Liver (tissue), 9 donors: ENCODE data around the gene ZNF440. TPM values are rescaled to one million over a fixed set of nuclear protein-coding genes. Genes with fewer than 3 reads are reported as not detected.
"Not testable (repeated sequence)": the region's sequence is repeated elsewhere in the genome, so short reads cannot be mapped to it uniquely, and the experiment has no call there.

Experiments
- DNase-seq: peaks from one replicate; pipeline ENCODE4 v3.0.0-alpha.2; 2017; ENCODE audit warnings: low spot score
- H3K27ac ChIP-seq, 2 donors: one replicate each; pipeline ENCODE4 v1.7.0; 2013; ENCODE audit warnings: inconsistent platforms in 2 of 2, low read length in 2 of 2, control low read depth in 1 of 2, low read depth in 1 of 2, mild to moderate bottlenecking in 1 of 2
- H3K27me3 ChIP-seq, 4 donors: one replicate each; pipeline versions ENCODE4 v1.6.1 to v1.7.0; 2013; ENCODE audit warnings: low read length in 3 of 4, inconsistent platforms in 1 of 4, mild to moderate bottlenecking in 1 of 4, moderate library complexity in 1 of 4; ENCODE audit not compliant: control insufficient read depth in 4 of 4, insufficient read depth in 4 of 4
- H3K36me3 ChIP-seq, 4 donors: one replicate each; pipeline versions ENCODE4 v1.6.1 to v1.7.0; 2013; ENCODE audit warnings: low read length in 3 of 4, mild to moderate bottlenecking in 3 of 4, low read depth in 1 of 4, moderate library complexity in 1 of 4; ENCODE audit not compliant: control insufficient read depth in 4 of 4, insufficient read depth in 3 of 4
- H3K4me1 ChIP-seq, 4 donors: one replicate each; pipeline versions ENCODE4 v1.6.1 to v1.7.0; 2013; ENCODE audit warnings: low read length in 3 of 4, mild to moderate bottlenecking in 3 of 4, moderate library complexity in 1 of 4; ENCODE audit not compliant: control insufficient read depth in 4 of 4, insufficient read depth in 4 of 4
- H3K4me3 ChIP-seq, 3 donors: one replicate each; pipeline versions ENCODE4 v1.6.1 to v1.7.0; 2013; ENCODE audit warnings: low read length in 3 of 3, control low read depth in 1 of 3, low read depth in 1 of 3, mild to moderate bottlenecking in 1 of 3
- H3K9ac ChIP-seq, 2 donors: one replicate each; pipeline ENCODE4 v1.7.0; 2013; ENCODE audit warnings: low read length in 2 of 2, mild to moderate bottlenecking in 2 of 2, moderate library complexity in 2 of 2, control low read depth in 1 of 2, low read depth in 1 of 2
- H3K9me3 ChIP-seq, 4 donors: one replicate each; pipeline versions ENCODE4 v1.6.1 to v1.7.0; 2013; ENCODE audit warnings: low read length in 3 of 4; ENCODE audit not compliant: control insufficient read depth in 4 of 4
- FOXA2 ChIP-seq: IDR thresholded peaks from 2 replicates; pipeline ENCODE4 v1.6.1; 2016; ENCODE audit warnings: antibody characterized with exemption
- GABPA ChIP-seq, 2 donors: IDR thresholded peaks in 1 of 2; conservative IDR thresholded peaks in 1 of 2; 2 replicates each; pipeline ENCODE4 v1.6.1; 2016; ENCODE audit warnings: antibody characterized with exemption in 2 of 2, mild to moderate bottlenecking in 1 of 2, moderate library complexity in 1 of 2
- HNF4G ChIP-seq: IDR thresholded peaks from 2 replicates; pipeline ENCODE4 v1.6.1; 2016; ENCODE audit warnings: antibody characterized with exemption
- JUND ChIP-seq, 2 donors: IDR thresholded peaks; 2 replicates each; pipeline ENCODE4 v1.6.1; 2016; ENCODE audit warnings: antibody characterized with exemption in 2 of 2
- NR2F2 ChIP-seq: IDR thresholded peaks from 2 replicates; pipeline ENCODE4 v1.6.1; 2016; ENCODE audit warnings: antibody characterized with exemption
- RAD21 ChIP-seq, 2 donors: IDR thresholded peaks; 2 replicates each; pipeline ENCODE4 v1.6.1; 2016; ENCODE audit warnings: antibody characterized with exemption in 2 of 2, mild to moderate bottlenecking in 2 of 2
- SP1 ChIP-seq: IDR thresholded peaks from 2 replicates; pipeline ENCODE4 v1.6.1; 2018; ENCODE audit warnings: antibody characterized with exemption, mild to moderate bottlenecking
- YY1 ChIP-seq: IDR thresholded peaks from 2 replicates; pipeline ENCODE4 v1.6.1; 2016; ENCODE audit warnings: antibody characterized with exemption, mild to moderate bottlenecking
- WGBS: extraction: QIAGEN DNeasy Blood & Tissue Kit; methylation state at CpG from one replicate; pipeline ENCODE4 v1.1.7; 2013; 5-methylcytosine and 5-hydroxymethylcytosine counted together
- polyA plus RNA-seq, 2 donors: library from polyadenylated mRNA; stranded (reverse) in 1 of 2; unstranded in 1 of 2; fragments of 200-250 nt in 1 of 2; fragments of >200 nt in 1 of 2; fragmentation: Nextera tagmentation in 1 of 2; extraction: Ambion mirVana in 1 of 2; gene quantifications; one replicate each; pipeline versions ENCODE4 v1.2.1 to v1.2.3, GENCODE V29; 2013 to 2015
- total RNA-seq, 2 donors: library from RNA; depleted of rRNA; stranded (reverse); fragments of >200 nt; gene quantifications; one replicate each; pipeline ENCODE4 v1.2.3, GENCODE V29; 2014
- TF ChIP-seq, protein P1 (sequence below): IDR thresholded peaks from 2 replicates; pipeline ENCODE4 v1.6.1; 2016; ENCODE audit warnings: antibody characterized with exemption
- TF ChIP-seq, protein P2 (sequence below): IDR thresholded peaks from 2 replicates; pipeline ENCODE4 v1.6.1; 2016; ENCODE audit warnings: antibody characterized with exemption, mild to moderate bottlenecking
- TF ChIP-seq, protein P3 (sequence below): IDR thresholded peaks from 2 replicates; pipeline ENCODE4 v1.6.1; 2016; ENCODE audit warnings: antibody characterized with exemption
- TF ChIP-seq, protein P4 (sequence below): fragments of 150-350 bp; IDR thresholded peaks from 2 replicates; pipeline ENCODE4 v1.5.1; 2017; ENCODE audit warnings: improper control_type of control experiment, low read depth, low read length; ENCODE audit not compliant: missing input control
- donor health status: healthy.
- donor health status: healthy.
- donor health status: healthy.
- donor health status: healthy.
- donor health status: healthy.

The ZNF440 gene
- total and polyA plus RNA-seq, 4 donors: 1.3 to 8.5 (median 4.3) TPM

DNA sequence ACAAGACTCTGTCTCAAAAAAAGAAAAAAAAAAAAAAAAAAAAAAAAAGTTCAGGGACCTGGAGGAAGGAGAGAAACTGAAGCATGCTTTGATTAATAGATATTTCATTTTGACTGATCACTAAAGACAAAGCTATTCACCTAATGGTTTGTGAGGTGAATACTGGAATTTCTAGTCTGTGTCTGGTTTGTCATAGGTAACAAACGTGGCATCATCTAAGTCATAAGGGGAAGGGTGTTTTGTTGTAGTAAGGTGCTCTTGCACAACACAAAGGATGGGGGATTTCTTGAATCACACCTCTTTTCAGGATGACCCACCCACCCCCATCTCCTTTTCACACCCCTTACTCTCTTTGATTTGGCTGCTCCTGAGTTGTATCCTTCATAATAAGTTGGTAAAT lies 59.7 kb downstream of the ZNF440 start:
- Histone ChIP-seq H3K9me3 (peaks cover 4 to 23% (median 11%) of the 10 kb centered on the region in 4 donors), H3K27ac (no peak overlapping the region), H3K27me3 (no peaks in the 10 kb centered on the region), H3K4me3 (no peak overlapping the region), H3K4me1 (no peaks in the 10 kb centered on the region), H3K9ac (no peak overlapping the region), H3K36me3 (peaks cover 0 to 1% (median 0%) of the 10 kb centered on the region in 4 donors)
- DNase-seq: no peak
- WGBS: 78% methylated on average over 1 of the region's 1 CpG
- TF ChIP-seq, protein P1, sequence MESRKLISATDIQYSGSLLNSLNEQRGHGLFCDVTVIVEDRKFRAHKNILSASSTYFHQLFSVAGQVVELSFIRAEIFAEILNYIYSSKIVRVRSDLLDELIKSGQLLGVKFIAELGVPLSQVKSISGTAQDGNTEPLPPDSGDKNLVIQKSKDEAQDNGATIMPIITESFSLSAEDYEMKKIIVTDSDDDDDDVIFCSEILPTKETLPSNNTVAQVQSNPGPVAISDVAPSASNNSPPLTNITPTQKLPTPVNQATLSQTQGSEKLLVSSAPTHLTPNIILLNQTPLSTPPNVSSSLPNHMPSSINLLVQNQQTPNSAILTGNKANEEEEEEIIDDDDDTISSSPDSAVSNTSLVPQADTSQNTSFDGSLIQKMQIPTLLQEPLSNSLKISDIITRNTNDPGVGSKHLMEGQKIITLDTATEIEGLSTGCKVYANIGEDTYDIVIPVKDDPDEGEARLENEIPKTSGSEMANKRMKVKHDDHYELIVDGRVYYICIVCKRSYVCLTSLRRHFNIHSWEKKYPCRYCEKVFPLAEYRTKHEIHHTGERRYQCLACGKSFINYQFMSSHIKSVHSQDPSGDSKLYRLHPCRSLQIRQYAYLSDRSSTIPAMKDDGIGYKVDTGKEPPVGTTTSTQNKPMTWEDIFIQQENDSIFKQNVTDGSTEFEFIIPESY: no peak
- TF ChIP-seq, protein P2, sequence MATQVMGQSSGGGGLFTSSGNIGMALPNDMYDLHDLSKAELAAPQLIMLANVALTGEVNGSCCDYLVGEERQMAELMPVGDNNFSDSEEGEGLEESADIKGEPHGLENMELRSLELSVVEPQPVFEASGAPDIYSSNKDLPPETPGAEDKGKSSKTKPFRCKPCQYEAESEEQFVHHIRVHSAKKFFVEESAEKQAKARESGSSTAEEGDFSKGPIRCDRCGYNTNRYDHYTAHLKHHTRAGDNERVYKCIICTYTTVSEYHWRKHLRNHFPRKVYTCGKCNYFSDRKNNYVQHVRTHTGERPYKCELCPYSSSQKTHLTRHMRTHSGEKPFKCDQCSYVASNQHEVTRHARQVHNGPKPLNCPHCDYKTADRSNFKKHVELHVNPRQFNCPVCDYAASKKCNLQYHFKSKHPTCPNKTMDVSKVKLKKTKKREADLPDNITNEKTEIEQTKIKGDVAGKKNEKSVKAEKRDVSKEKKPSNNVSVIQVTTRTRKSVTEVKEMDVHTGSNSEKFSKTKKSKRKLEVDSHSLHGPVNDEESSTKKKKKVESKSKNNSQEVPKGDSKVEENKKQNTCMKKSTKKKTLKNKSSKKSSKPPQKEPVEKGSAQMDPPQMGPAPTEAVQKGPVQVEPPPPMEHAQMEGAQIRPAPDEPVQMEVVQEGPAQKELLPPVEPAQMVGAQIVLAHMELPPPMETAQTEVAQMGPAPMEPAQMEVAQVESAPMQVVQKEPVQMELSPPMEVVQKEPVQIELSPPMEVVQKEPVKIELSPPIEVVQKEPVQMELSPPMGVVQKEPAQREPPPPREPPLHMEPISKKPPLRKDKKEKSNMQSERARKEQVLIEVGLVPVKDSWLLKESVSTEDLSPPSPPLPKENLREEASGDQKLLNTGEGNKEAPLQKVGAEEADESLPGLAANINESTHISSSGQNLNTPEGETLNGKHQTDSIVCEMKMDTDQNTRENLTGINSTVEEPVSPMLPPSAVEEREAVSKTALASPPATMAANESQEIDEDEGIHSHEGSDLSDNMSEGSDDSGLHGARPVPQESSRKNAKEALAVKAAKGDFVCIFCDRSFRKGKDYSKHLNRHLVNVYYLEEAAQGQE: no peak
- TF ChIP-seq GABPA (IDR thresholded peaks at IDR 0.05 in 1 of 2, conservative IDR thresholded peaks at IDR 0.05 in 1 of 2) (no peak), JUND (IDR thresholded peaks at IDR 0.05) (no peak)
- TF ChIP-seq, protein P3, sequence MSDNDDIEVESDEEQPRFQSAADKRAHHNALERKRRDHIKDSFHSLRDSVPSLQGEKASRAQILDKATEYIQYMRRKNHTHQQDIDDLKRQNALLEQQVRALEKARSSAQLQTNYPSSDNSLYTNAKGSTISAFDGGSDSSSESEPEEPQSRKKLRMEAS: no peak

DNA sequence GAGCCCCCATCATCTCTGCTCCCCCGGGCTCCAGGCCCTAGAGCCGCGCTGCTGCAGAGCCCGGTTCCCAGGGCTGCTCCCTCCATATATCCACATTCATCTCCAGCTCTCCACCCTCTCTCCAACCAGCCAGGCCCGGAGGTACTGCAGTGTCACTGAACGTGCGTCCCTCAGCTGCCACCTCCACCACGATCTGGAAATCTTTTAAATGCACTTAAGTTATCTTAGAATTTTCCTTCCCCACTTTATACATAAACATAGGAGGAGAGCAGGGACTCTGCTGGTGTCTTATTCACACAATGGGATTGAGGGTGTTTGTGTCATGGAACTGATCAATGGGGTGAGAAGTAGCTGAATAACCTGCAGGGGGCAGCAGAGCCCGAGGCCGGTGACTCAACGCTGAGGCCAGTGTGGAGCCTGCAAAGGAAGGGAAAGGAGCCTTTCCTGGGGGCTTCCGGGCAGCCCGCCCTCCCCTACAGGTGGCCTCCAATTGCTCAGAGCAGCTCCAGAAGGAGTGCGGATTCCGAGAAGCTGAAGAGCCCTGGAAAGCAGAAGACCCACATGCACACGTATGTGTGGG lies 65.7 kb downstream of the ZNF440 start:
- not testable (repeated sequence) for H3K4me1 ChIP-seq, H3K4me3 ChIP-seq, H3K9ac ChIP-seq, H3K9me3 ChIP-seq, H3K27me3 ChIP-seq, H3K36me3 ChIP-seq, H3K27ac ChIP-seq
- 77% methylated on average over 16 of the region's 16 CpGs for WGBS
- peak; percentile 14 to 41 for TF ChIP-seq RAD21 (IDR thresholded peaks at IDR 0.05)
- peak; percentile 44 for DNase-seq

DNA sequence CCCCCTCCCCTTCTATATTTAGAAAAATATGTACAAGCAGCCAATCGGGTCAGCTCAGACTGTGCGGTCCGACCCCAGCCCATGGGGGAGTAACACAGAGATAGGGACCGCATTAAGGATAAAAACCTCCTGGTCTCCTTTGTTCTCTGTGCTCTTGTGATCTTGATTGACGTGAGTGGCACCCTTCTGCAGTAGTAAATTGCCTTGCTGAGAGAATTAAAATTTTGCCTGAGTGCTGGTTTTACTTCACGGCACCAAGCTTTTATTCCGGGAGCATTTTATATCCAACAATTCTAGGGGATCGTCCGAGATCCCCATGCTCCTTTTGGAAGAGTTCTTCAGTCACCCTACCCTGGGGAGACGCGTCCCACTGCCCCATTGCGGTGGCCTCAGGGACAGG lies 66.5 kb downstream of the ZNF440 start:
- H3K27me3 ChIP-seq: no peaks in the 10 kb centered on the region
- peaks cover 0 to 3% (median 0%) of the 10 kb centered on the region in 4 donors for H3K4me1 ChIP-seq
- H3K27ac ChIP-seq: no peak overlapping the region
- TF ChIP-seq, protein P3: no peak
- TF ChIP-seq, protein P2: no peak
- no peak for TF ChIP-seq HNF4G
- no peak for TF ChIP-seq JUND (IDR thresholded peaks at IDR 0.05)
- no peak for TF ChIP-seq SP1
- TF ChIP-seq FOXA2: no peak
- TF ChIP-seq RAD21 (IDR thresholded peaks at IDR 0.05): no peak
- TF ChIP-seq, protein P4, sequence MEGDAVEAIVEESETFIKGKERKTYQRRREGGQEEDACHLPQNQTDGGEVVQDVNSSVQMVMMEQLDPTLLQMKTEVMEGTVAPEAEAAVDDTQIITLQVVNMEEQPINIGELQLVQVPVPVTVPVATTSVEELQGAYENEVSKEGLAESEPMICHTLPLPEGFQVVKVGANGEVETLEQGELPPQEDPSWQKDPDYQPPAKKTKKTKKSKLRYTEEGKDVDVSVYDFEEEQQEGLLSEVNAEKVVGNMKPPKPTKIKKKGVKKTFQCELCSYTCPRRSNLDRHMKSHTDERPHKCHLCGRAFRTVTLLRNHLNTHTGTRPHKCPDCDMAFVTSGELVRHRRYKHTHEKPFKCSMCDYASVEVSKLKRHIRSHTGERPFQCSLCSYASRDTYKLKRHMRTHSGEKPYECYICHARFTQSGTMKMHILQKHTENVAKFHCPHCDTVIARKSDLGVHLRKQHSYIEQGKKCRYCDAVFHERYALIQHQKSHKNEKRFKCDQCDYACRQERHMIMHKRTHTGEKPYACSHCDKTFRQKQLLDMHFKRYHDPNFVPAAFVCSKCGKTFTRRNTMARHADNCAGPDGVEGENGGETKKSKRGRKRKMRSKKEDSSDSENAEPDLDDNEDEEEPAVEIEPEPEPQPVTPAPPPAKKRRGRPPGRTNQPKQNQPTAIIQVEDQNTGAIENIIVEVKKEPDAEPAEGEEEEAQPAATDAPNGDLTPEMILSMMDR: no peak
- no peak for TF ChIP-seq GABPA (IDR thresholded peaks at IDR 0.05 in 1 of 2, conservative IDR thresholded peaks at IDR 0.05 in 1 of 2)
- TF ChIP-seq YY1: no peak
- no peak for TF ChIP-seq NR2F2
- no peak overlapping the region for H3K4me3 ChIP-seq
- no peaks in the 10 kb centered on the region for H3K36me3 ChIP-seq
- no peaks in the 10 kb centered on the region for H3K9me3 ChIP-seq
- WGBS: 88% methylated on average over 12 of the region's 12 CpGs
- no peak overlapping the region for H3K9ac ChIP-seq
- no peak for DNase-seq
